SK-N-SH treated with all-trans-retinoic acid at 6 μM for 48 hours (cell line): Measurements from ENCODE around the gene TAT.

Experiments
- ATAC-seq: fragments of 200-7000 bp; cut with Tn5 transposase; 3 replicates; pipeline ENCODE4 v1.9.1; 2020; ENCODE audit warnings: mild to moderate bottlenecking, moderate library complexity
- ARNTL ChIP-seq: fragments of 450-650 bp; formaldehyde crosslinking; IDR thresholded peaks from 2 replicates; pipeline ENCODE4 v1.5.0; 2020; ENCODE audit warnings: low read depth, mild to moderate bottlenecking, moderate library complexity, borderline replicate concordance
- BACH2 ChIP-seq: fragments of 250-450 bp; sonication (Bioruptor Pico); IDR thresholded peaks from 2 replicates; pipeline ENCODE4 v1.9.0; 2021; ENCODE audit warnings: mild to moderate bottlenecking, borderline replicate concordance
- CSRNP3 ChIP-seq: fragments of 250-450 bp; sonication (Bioruptor Pico); IDR thresholded peaks from 2 replicates; pipeline ENCODE4 v1.5.1; 2021; ENCODE audit warnings: mild to moderate bottlenecking, moderate library complexity
- ESRRG ChIP-seq: fragments of 250-450 bp; sonication (Bioruptor Pico); IDR thresholded peaks from 2 replicates; pipeline ENCODE4 v1.6.1; 2021; ENCODE audit warnings: mild to moderate bottlenecking
- GLIS3 ChIP-seq: fragments of 250-450 bp; sonication (Bioruptor Pico); IDR thresholded peaks from 2 replicates; pipeline ENCODE4 v1.5.0; 2020; ENCODE audit warnings: mild to moderate bottlenecking, moderate library complexity
- ISL1 ChIP-seq: fragments of 250-450 bp; sonication (Bioruptor Pico); IDR thresholded peaks from 2 replicates; pipeline ENCODE4 v2.1.2; 2022; ENCODE audit warnings: mild to moderate bottlenecking, moderate library complexity
- OSR1 ChIP-seq: fragments of 250-450 bp; sonication (Bioruptor Pico); IDR thresholded peaks from 2 replicates; pipeline ENCODE4 v1.8.0; 2022; ENCODE audit warnings: moderate library complexity, mild to moderate bottlenecking, inconsistent platforms
- POU6F1 ChIP-seq: fragments of 250-450 bp; sonication (Bioruptor Pico); IDR thresholded peaks from 2 replicates; pipeline ENCODE4 v1.8.0; 2021; ENCODE audit warnings: low read depth, mild to moderate bottlenecking, moderate library complexity, borderline replicate concordance
- PPARA ChIP-seq: fragments of 250-450 bp; sonication (Bioruptor Pico); IDR thresholded peaks from 2 replicates; pipeline ENCODE4 v1.5.0; 2020; ENCODE audit warnings: mild to moderate bottlenecking, borderline replicate concordance
- RARB ChIP-seq: fragments of 250-450 bp; sonication (Bioruptor Pico); IDR thresholded peaks from 2 replicates; pipeline ENCODE4 v1.8.0; 2021; ENCODE audit warnings: mild to moderate bottlenecking, moderate library complexity
- SNAI2 ChIP-seq: fragments of 250-450 bp; sonication (Bioruptor Pico); IDR thresholded peaks from 2 replicates; pipeline ENCODE4 v1.5.0; 2020; ENCODE audit warnings: mild to moderate bottlenecking, moderate library complexity
- TCF4 ChIP-seq: fragments of 250-450 bp; sonication (Bioruptor Pico); IDR thresholded peaks from 2 replicates; pipeline ENCODE4 v1.8.0; 2021; ENCODE audit warnings: mild to moderate bottlenecking, moderate library complexity, borderline replicate concordance
- TOX ChIP-seq: fragments of 250-450 bp; sonication (Bioruptor Pico); IDR thresholded peaks from 2 replicates; pipeline ENCODE4 v1.8.0; 2021; ENCODE audit warnings: mild to moderate bottlenecking, moderate library complexity, borderline replicate concordance
- TSHZ2 ChIP-seq: fragments of 250-450 bp; sonication (Bioruptor Pico); IDR thresholded peaks from 2 replicates; pipeline ENCODE4 v1.5.0; 2020; ENCODE audit warnings: mild to moderate bottlenecking, moderate library complexity
- ZC3H10 ChIP-seq: fragments of 250-450 bp; sonication (Bioruptor Pico); IDR thresholded peaks from 2 replicates; pipeline ENCODE4 v1.5.1; 2021; ENCODE audit warnings: mild to moderate bottlenecking, moderate library complexity
- ZFP3 ChIP-seq: fragments of 250-450 bp; sonication (Bioruptor Pico); IDR thresholded peaks from 2 replicates; pipeline ENCODE4 v1.5.0; 2020; ENCODE audit warnings: mild to moderate bottlenecking, moderate library complexity
- ZFP30 ChIP-seq: fragments of 450-650 bp; formaldehyde crosslinking; IDR thresholded peaks from 2 replicates; pipeline ENCODE4 v1.5.0; 2022; ENCODE audit warnings: mild to moderate bottlenecking, moderate library complexity
- ZNF565 ChIP-seq: fragments of 450-650 bp; formaldehyde crosslinking; conservative IDR thresholded peaks from 2 replicates; pipeline ENCODE4 v1.5.0; 2020; ENCODE audit warnings: low read depth, mild to moderate bottlenecking, moderate library complexity
- ZNF70 ChIP-seq: fragments of 450-650 bp; formaldehyde crosslinking; IDR thresholded peaks from 2 replicates; pipeline ENCODE4 v1.5.0; 2020; ENCODE audit warnings: mild to moderate bottlenecking, moderate library complexity
- ZNF8 ChIP-seq: fragments of 450-650 bp; formaldehyde crosslinking; IDR thresholded peaks from 2 replicates; pipeline ENCODE4 v1.5.0; 2020; ENCODE audit warnings: mild to moderate bottlenecking, moderate library complexity
- TF ChIP-seq, protein P1 (sequence below): fragments of 250-450 bp; sonication (Bioruptor Pico); IDR thresholded peaks from 2 replicates; pipeline ENCODE4 v1.8.0; 2020; ENCODE audit warnings: mild to moderate bottlenecking, moderate library complexity, borderline replicate concordance
- TF ChIP-seq, protein P2 (sequence below): fragments of 250-450 bp; sonication (Bioruptor Pico); IDR thresholded peaks from 2 replicates; pipeline ENCODE4 v1.5.1; 2020; ENCODE audit warnings: low read depth, mild to moderate bottlenecking, moderate library complexity

The TAT gene

DNA sequence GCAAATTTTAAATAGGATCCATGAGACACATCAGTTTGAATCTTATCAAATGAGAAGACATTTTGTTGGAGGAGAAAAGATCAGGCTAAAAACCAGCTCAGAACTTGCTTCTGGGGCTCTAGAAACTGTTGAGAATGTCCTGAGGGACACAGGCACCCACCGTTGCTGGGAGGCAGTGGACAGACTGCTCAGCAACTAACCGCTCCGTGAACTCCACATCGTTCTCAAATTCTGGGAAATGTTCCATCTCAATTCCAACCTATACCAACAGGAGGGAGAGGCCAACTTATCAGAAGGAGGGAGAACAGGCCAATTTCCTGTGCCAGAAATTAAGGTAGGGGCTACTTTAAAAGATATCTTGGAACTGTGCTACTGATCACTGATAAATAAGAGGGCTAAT lies 8.3 kb downstream of the TAT start (continued):
- no peak for TF ChIP-seq TSHZ2 (CRISPR knock-in tag)

DNA sequence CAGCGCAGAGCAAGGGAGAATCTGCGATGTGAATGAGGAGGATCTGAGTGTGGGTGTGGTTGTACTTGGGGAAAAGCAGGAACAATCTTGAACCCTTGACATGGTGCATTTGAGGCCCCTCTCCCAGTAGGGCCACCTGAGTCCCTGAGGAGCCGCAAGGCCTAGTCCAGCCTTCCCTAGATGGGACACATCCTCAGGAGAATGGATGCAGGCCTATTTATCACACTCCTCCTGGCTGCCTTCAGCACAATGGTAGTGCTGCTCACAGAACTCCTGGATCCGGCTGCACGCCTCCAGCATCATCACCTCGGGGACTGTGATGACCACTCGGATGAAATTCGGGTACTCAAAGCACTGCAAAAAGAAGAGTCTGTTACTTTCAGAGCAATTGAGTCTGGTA lies 9.0 kb downstream of the TAT start:
- no peak for ATAC-seq

GRCh38 chr16:71565812-71566700 lies 10.8 kb downstream of the TAT start:
- no peak for ATAC-seq

More for the DNA sequence above, 9.0 kb downstream of the TAT start:
- no peak for TF ChIP-seq ZNF8 (CRISPR knock-in tag)
- no peak for TF ChIP-seq OSR1 (CRISPR knock-in tag)
- no peak for TF ChIP-seq ZNF70 (CRISPR knock-in tag)
- TF ChIP-seq RARB (CRISPR knock-in tag): no peak
- no peak for TF ChIP-seq ZFP3
- TF ChIP-seq TOX (CRISPR knock-in tag): no peak
- TF ChIP-seq ARNTL (CRISPR knock-in tag): no peak
- TF ChIP-seq PPARA (CRISPR knock-in tag): no peak
- no peak for TF ChIP-seq SNAI2 (CRISPR knock-in tag)
- no peak for TF ChIP-seq TCF4
- TF ChIP-seq, protein P1, sequence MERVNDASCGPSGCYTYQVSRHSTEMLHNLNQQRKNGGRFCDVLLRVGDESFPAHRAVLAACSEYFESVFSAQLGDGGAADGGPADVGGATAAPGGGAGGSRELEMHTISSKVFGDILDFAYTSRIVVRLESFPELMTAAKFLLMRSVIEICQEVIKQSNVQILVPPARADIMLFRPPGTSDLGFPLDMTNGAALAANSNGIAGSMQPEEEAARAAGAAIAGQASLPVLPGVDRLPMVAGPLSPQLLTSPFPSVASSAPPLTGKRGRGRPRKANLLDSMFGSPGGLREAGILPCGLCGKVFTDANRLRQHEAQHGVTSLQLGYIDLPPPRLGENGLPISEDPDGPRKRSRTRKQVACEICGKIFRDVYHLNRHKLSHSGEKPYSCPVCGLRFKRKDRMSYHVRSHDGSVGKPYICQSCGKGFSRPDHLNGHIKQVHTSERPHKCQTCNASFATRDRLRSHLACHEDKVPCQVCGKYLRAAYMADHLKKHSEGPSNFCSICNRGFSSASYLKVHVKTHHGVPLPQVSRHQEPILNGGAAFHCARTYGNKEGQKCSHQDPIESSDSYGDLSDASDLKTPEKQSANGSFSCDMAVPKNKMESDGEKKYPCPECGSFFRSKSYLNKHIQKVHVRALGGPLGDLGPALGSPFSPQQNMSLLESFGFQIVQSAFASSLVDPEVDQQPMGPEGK (CRISPR knock-in tag): no peak
- TF ChIP-seq CSRNP3 (CRISPR knock-in tag): no peak
- no peak for TF ChIP-seq ESRRG (CRISPR knock-in tag)
- TF ChIP-seq ISL1: no peak
- TF ChIP-seq, protein P2, sequence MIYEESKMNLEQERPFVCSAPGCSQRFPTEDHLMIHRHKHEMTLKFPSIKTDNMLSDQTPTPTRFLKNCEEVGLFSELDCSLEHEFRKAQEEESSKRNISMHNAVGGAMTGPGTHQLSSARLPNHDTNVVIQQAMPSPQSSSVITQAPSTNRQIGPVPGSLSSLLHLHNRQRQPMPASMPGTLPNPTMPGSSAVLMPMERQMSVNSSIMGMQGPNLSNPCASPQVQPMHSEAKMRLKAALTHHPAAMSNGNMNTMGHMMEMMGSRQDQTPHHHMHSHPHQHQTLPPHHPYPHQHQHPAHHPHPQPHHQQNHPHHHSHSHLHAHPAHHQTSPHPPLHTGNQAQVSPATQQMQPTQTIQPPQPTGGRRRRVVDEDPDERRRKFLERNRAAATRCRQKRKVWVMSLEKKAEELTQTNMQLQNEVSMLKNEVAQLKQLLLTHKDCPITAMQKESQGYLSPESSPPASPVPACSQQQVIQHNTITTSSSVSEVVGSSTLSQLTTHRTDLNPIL (CRISPR knock-in tag): no peak
- TF ChIP-seq ZNF565 (CRISPR knock-in tag): no peak
- TF ChIP-seq ZFP30: no peak
- TF ChIP-seq GLIS3 (CRISPR knock-in tag): no peak
- TF ChIP-seq BACH2 (CRISPR knock-in tag): no peak
- no peak for TF ChIP-seq ZC3H10 (CRISPR knock-in tag)

More at GRCh38 chr16:71565812-71566700, 10.8 kb downstream of the TAT start:
- no peak for TF ChIP-seq ISL1
- TF ChIP-seq, protein P1 (CRISPR knock-in tag): no peak
- TF ChIP-seq ZNF8 (CRISPR knock-in tag): no peak
- TF ChIP-seq TSHZ2 (CRISPR knock-in tag): no peak
- TF ChIP-seq ZC3H10 (CRISPR knock-in tag): no peak
- TF ChIP-seq TCF4: no peak
- no peak for TF ChIP-seq ZNF565 (CRISPR knock-in tag)
- no peak for TF ChIP-seq POU6F1 (CRISPR knock-in tag)
- TF ChIP-seq GLIS3 (CRISPR knock-in tag): no peak
- TF ChIP-seq SNAI2 (CRISPR knock-in tag): no peak
